Spleen (tissue), 11 donors: Measurements from ENCODE around the gene TRPM8. TPM values are rescaled to one million over a fixed set of nuclear protein-coding genes. Genes with fewer than 3 reads are reported as not detected.
A peak's percentile ranks its signal among the peaks of the same experiment; 100 is the strongest.

Experiments used
- DNase-seq: peaks from one replicate; pipeline ENCODE4 v3.0.0-alpha.2; 2020
- H3K27ac ChIP-seq, 8 donors: fragments of 200-600 bp; sonication (generic) in 7 of 8; 1 replicate in 4 of 8; 2 replicates in 4 of 8; pipeline versions ENCODE4 v1.5.0 to v1.8.0; 2016 to 2021; ENCODE audit warnings: inconsistent platforms in 4 of 8, mild to moderate bottlenecking in 4 of 8, moderate library complexity in 1 of 8
- H3K27me3 ChIP-seq, 7 donors: fragments of 200-600 bp; sonication (generic) in 6 of 7; replicated peaks in 1 of 7; 1 replicate in 4 of 7; 2 replicates in 3 of 7; pipeline versions ENCODE4 v1.5.0 to v1.8.0; 2016 to 2021; ENCODE audit warnings: inconsistent platforms in 3 of 7, mild to moderate bottlenecking in 1 of 7
- H3K36me3 ChIP-seq, 6 donors: fragments of 200-600 bp; sonication (generic) in 5 of 6; 1 replicate in 4 of 6; 2 replicates in 2 of 6; pipeline versions ENCODE4 v1.5.0 to v1.8.0; 2016 to 2021; ENCODE audit warnings: inconsistent platforms in 2 of 6
- H3K4me1 ChIP-seq, 6 donors: fragments of 200-600 bp; sonication (generic) in 5 of 6; 1 replicate in 3 of 6; 2 replicates in 3 of 6; pipeline versions ENCODE4 v1.5.0 to v1.8.0; 2016 to 2021; ENCODE audit warnings: inconsistent platforms in 3 of 6
- H3K4me3 ChIP-seq, 8 donors: fragments of 200-600 bp; sonication (generic) in 7 of 8; 1 replicate in 4 of 8; 2 replicates in 4 of 8; pipeline versions ENCODE4 v1.5.0 to v1.8.0; 2016 to 2021; ENCODE audit warnings: inconsistent platforms in 4 of 8, mild to moderate bottlenecking in 4 of 8, moderate library complexity in 2 of 8
- H3K9me3 ChIP-seq, 8 donors: fragments of 200-600 bp; sonication (generic) in 7 of 8; 1 replicate in 4 of 8; 2 replicates in 4 of 8; pipeline versions ENCODE4 v1.5.0 to v1.8.0; 2016 to 2021; ENCODE audit warnings: inconsistent platforms in 4 of 8
- CTCF ChIP-seq, 11 experiments: fragments of 200-600 bp in 7 of 11; fragments of 450-650 bp in 4 of 11; sonication (generic) in 4 of 11; IDR thresholded peaks in 8 of 11; conservative IDR thresholded peaks in 3 of 11; 1 replicate in 7 of 11; 2 replicates in 4 of 11; pipeline versions ENCODE4 v1.4.0 to v1.8.0; 2016 to 2021; ENCODE audit warnings: antibody characterized with exemption in 11 of 11, inconsistent platforms in 4 of 11, mild to moderate bottlenecking in 1 of 11
- POLR2A ChIP-seq, 3 donors: fragments of 450-650 bp; IDR thresholded peaks; one replicate each; pipeline ENCODE4 v1.5.1; 2017; ENCODE audit warnings: antibody characterized with exemption in 3 of 3, mild to moderate bottlenecking in 1 of 3
- POLR2AphosphoS5 ChIP-seq, 3 donors: sonication (generic); formaldehyde crosslinking; IDR thresholded peaks; one replicate each; pipeline ENCODE4 v1.5.1; 2017; ENCODE audit warnings: antibody characterized with exemption in 3 of 3
- WGBS, 5 donors: extraction: QIAGEN DNeasy Blood & Tissue Kit in 3 of 5; methylation state at CpG; one replicate each; pipeline versions ENCODE4 v1.1.5 to v1.1.7; 2013 to 2018; 5-methylcytosine and 5-hydroxymethylcytosine counted together
- intact Hi-C: fragments of 100-400 bp; cut with DNase I; formaldehyde crosslinking; loops from one replicate; pipeline ENCODE4 v1.15.0; 2023; ENCODE audit warnings: low total_unique reads
- polyA plus RNA-seq, 3 donors: library from polyadenylated mRNA; stranded (reverse); fragments of 200-250 nt; gene quantifications; one replicate each; pipeline ENCODE4 v1.2.1, GENCODE V29; 2013
- total RNA-seq, 7 donors: library from RNA; depleted of rRNA in 3 of 7; stranded (reverse); fragments of >200 nt in 3 of 7; fragmentation: NEBNext Ultra II Directional in 4 of 7; extraction: Animal tissue kit (Norgen Biotek cat#: 25700) in 4 of 7; gene quantifications; one replicate each; pipeline versions ENCODE4 v1.1.0 to v1.2.1, GENCODE V29; 2016 to 2021
- donor health status: healthy with polysubstance abuse.
- donor health status: DM: no; HTN: no; CAD: no; lungs with moderate emphysema.
- donor health status: DM: no; HTN: no; CAD: no.
- donor health status: Bipolar disorder and iron deficiency.
- donor health status: healthy.
- donor health status: DM: no; HTN: no; CAD: no.
- donor health status: DM: yes; HTN: yes; CAD: no.

TRPM8 gene
- total and polyA plus RNA-seq, 10 donors: 0.02 to 0.06 TPM; not detected in 8

- Histone ChIP-seq H3K4me3 (no peak overlapping the region), H3K4me1 (no peaks in the 10 kb centered on the region), H3K9me3 (no peaks in the 10 kb centered on the region), H3K36me3 (no peaks in the 10 kb centered on the region), H3K27ac (no peak overlapping the region), H3K27me3 (peaks cover 0 to 8% (median 0%) of the 10 kb centered on the region in 7 donors)
- DNase-seq: no peak
- no peak for TF ChIP-seq CTCF (IDR thresholded peaks at IDR 0.05 in 8 of 11, conservative IDR thresholded peaks at IDR 0.05 in 3 of 11)
- WGBS, 5 donors: 82 to 88% (median 83%) methylated on average over 6 of the region's 6 CpGs
- intact Hi-C loops: no loop called here
Observed at GRCh38 chr2:233983445-233983844, 66.3 kb downstream of the TRPM8 start.

- no peak overlapping the region for H3K27ac ChIP-seq
- H3K27me3 ChIP-seq: peaks cover 0 to 13% (median 0%) of the 10 kb centered on the region in 7 donors
- DNase-seq: no peak
- peaks cover 0 to 22% (median 5%) of the 10 kb centered on the region in 6 donors for H3K4me1 ChIP-seq
- no peaks in the 10 kb centered on the region for H3K9me3 ChIP-seq
- WGBS, 5 donors: 86 to 93% (median 90%) methylated on average over 2 of the region's 2 CpGs
- H3K4me3 ChIP-seq: no peak overlapping the region
- intact Hi-C loops: no loop called here
- no peaks in the 10 kb centered on the region for H3K36me3 ChIP-seq
- TF ChIP-seq CTCF (IDR thresholded peaks at IDR 0.05 in 8 of 11, conservative IDR thresholded peaks at IDR 0.05 in 3 of 11) (no peak), POLR2AphosphoS5 (IDR thresholded peaks at IDR 0.05) (no peak), POLR2A (IDR thresholded peaks at IDR 0.05) (no peak)
Observed at GRCh38 chr2:233988581-233988980, 71.4 kb downstream of the TRPM8 start.

- H3K27me3 ChIP-seq: peaks cover 0 to 13% (median 0%) of the 10 kb centered on the region in 7 donors
- no peaks in the 10 kb centered on the region for H3K9me3 ChIP-seq
- H3K27ac ChIP-seq: peak overlapping the region in 1 of 8 donors; percentile 79
- WGBS, 5 donors: 72 to 88% (median 83%) methylated on average over 13 of the region's 13 CpGs
- TF ChIP-seq POLR2AphosphoS5 (IDR thresholded peaks at IDR 0.05) (no peak), CTCF (IDR thresholded peaks at IDR 0.05 in 8 of 11, conservative IDR thresholded peaks at IDR 0.05 in 3 of 11) (no peak), POLR2A (IDR thresholded peaks at IDR 0.05) (no peak)
- peaks cover 0 to 22% (median 5%) of the 10 kb centered on the region in 6 donors for H3K4me1 ChIP-seq
- no peak for DNase-seq
- no peak overlapping the region for H3K4me3 ChIP-seq
- no peaks in the 10 kb centered on the region for H3K36me3 ChIP-seq
- intact Hi-C loops: no loop called here
Observed at GRCh38 chr2:233989221-233989858, 72.2 kb downstream of the TRPM8 start.

- TF ChIP-seq POLR2AphosphoS5 (IDR thresholded peaks at IDR 0.05) (peak in 1 of 3 donors; percentile 67), CTCF (IDR thresholded peaks at IDR 0.05 in 8 of 11, conservative IDR thresholded peaks at IDR 0.05 in 3 of 11) (no peak)
- no peak for DNase-seq
- H3K36me3 ChIP-seq: no peaks in the 10 kb centered on the region
- WGBS, 5 donors: 46 to 62% (median 55%) methylated on average over 6 of the region's 6 CpGs
- H3K9me3 ChIP-seq: no peaks in the 10 kb centered on the region
- peaks cover 0 to 22% (median 5%) of the 10 kb centered on the region in 6 donors for H3K4me1 ChIP-seq
- H3K4me3 ChIP-seq: no peak overlapping the region
- peaks cover 0 to 12% (median 0%) of the 10 kb centered on the region in 7 donors for H3K27me3 ChIP-seq
- intact Hi-C loops: no loop called here
- peak overlapping the region in 4 of 8 donors; percentile 32 to 79 (median 56) for H3K27ac ChIP-seq
Observed at GRCh38 chr2:233990261-233990798, 73.2 kb downstream of the TRPM8 start.
